GM12873 (cell line): ENCODE data around the gene KRTAP4-4.
"Not testable (repeated sequence)": the region's sequence is repeated elsewhere in the genome, so short reads cannot be mapped to it uniquely, and the experiment has no call there.

Source experiments
- CTCF ChIP-seq: IDR thresholded peaks from 2 replicates; pipeline ENCODE4 v1.5.1; 2012; ENCODE audit warnings: low read depth, mild to moderate bottlenecking, moderate library complexity, low read length, control low read depth; ENCODE audit not compliant: insufficient read depth; ENCODE audit errors: missing control alignments

Gene KRTAP4-4

GRCh38 chr17:41125064-41125463, 35.5 kb downstream of the KRTAP4-4 start:
- TF ChIP-seq CTCF, result no peak

GRCh38 chr17:41123991-41124371, 36.6 kb downstream of the KRTAP4-4 start, which contains the start of gene KRTAP4-12:
Gene KRTAP4-12, minus strand, starts transcription at chr17:41124182. Its CDS starts 60 bp downstream, at chr17:41124122.
- TF ChIP-seq CTCF, result not testable (repeated sequence)

DNA sequence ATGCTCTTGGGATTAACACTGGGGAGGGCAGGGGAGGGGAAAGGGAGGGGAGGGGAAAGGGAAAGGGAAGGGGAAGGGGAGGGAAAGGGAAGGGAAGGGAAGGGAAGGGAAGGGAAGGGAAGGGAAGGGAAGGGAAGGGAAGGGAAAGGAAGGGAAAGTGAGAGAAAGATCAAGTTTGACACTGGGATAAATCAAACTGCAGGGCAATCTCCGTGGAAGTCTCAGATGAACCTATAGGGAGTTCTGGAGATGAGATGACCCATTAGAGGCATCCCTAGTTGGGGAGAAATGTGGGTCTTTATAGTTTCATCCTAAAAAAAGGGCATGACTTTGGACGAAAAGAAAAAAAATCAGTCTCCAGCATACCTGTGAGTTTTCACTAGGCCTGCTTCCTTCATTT, 38.8 kb downstream of the KRTAP4-4 start:
- no peak for TF ChIP-seq CTCF

DNA sequence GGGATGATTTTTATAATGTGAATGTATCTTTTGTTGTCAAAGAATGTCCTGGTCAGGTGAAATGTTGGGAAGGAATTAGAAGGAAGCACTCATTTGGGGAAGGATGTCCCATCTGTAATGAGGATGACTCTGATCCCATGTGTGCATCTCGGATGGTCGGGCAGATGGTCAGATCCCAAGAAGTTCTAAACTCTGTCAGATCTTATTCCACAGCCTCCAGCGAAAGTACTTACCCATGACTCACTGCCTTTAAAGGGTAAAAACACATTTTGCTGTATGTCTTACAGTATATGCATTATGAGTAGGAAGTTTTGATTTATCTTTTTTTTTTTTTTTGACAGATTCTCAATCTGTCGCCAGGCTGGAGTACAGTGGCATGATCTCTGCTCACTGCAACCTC, 41.8 kb downstream of the KRTAP4-4 start:
- TF ChIP-seq CTCF, result no peak

DNA sequence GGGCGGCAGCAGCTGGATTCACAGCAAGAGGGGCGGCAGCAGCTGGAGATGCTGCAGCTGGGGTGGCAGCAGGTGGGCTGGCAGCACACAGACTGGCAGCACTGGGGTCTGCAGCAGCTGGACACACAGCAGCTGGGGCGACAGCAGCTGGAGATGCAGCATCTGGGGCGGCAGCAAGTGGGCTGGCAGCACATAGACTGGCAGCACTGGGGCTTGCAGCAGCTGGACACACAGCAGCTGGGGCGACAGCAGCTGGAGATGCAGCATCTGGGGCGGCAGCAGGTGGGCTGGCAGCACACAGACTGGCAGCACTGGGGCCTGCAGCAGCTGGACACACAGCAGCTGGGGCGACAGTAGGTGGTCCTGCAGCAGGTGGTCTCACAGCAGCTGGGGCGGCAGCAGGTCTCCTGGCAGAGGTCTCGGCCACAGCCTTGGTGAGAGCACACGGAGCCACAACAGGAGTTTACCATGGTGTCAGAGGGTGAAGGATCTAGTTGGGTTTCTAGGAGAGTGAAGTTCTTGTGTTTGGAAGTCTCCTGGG, 42.6 kb downstream of the KRTAP4-4 start, which contains the start of gene KRTAP4-11:
Gene KRTAP4-11, minus strand, starts transcription at position 528 of the 541 bp plus-strand sequence. Its CDS starts 58 bp downstream, at position 470.
- not testable (repeated sequence) for TF ChIP-seq CTCF

DNA sequence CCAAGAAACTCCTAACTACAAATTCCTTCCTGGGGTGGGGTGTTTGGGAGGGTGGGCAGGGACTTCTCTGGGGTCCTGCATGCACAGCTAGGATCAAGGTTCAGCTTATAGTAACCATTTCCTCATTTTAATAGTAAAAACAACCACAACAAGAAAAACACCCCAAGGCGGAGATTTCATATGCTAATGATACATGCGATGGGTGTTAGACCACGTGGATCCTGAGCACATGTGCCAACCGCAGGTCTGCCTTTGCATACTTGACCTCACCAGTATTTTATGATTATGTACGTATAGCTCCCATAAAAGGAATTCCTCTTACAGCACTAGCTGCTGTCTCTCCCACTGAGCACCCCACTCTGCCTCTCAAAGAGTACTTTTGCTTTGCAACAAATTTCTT, 44.3 kb downstream of the KRTAP4-4 start:
- no peak for TF ChIP-seq CTCF

GRCh38 chr17:41111151-41111885, 49.2 kb downstream of the KRTAP4-4 start:
- no peak for TF ChIP-seq CTCF
